Measurements from ENCODE around the gene GDPD5. TPM values are rescaled to one million over a fixed set of nuclear protein-coding genes. Genes with fewer than 3 reads are reported as not detected.

GDPD5 gene
- total RNA-seq, 1 experiment from 2014 or later: 6.8 TPM

DNA sequence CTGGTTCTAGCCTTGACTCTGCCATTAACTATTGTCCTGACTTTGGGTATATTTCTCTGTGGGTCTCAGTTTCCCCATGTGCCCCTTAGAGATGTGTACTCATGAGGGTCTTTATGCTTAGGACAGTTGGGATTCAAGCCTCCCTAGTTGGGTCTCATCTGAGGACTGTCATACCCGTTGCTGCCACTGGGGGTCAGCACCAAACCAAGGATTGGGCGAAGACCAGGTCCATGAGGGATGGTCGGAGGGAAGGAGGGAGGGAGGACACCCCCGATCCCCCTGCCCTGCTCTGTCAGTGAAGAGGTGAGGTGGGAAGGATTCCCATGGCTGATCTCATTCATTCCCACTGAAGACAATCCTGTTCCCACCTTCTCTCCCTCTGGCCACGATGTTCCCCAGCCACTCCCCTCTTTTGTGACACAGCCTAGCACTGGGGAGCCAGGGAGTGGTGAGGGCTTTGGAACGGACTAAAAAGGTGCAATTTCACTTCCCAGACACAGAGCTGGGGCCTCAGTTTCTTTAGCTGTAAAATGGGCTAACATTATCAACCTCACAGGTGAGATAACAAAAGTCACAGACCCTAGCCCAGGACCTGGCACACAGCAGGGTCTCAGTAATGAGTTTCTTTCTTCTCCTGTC is 80.3 kb downstream of the GDPD5 start:
- DNase-seq (ENCODE audit: low spot score): peak; percentile 53

DNA sequence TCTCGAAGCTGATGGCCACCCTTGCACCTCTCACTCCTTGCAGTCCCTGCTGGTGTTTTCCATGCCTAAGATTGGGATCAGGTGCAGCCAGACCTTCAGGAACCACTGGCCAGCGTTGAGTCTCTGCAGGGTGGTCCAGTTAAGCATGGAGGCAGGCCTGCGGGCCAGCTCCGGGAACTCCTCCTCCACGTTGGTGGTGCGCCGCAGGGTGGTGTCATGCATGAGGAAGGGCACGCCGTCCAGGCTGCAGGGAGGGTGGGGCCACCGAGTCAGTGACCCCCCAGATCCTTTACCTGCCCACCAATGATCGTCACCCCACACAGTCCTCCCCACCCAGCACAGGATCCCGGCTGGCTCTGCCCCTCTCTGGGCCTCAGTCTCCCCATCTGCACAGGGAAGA is 82.7 kb downstream of the GDPD5 start:
- DNase-seq (ENCODE audit: low spot score): no peak

DNA sequence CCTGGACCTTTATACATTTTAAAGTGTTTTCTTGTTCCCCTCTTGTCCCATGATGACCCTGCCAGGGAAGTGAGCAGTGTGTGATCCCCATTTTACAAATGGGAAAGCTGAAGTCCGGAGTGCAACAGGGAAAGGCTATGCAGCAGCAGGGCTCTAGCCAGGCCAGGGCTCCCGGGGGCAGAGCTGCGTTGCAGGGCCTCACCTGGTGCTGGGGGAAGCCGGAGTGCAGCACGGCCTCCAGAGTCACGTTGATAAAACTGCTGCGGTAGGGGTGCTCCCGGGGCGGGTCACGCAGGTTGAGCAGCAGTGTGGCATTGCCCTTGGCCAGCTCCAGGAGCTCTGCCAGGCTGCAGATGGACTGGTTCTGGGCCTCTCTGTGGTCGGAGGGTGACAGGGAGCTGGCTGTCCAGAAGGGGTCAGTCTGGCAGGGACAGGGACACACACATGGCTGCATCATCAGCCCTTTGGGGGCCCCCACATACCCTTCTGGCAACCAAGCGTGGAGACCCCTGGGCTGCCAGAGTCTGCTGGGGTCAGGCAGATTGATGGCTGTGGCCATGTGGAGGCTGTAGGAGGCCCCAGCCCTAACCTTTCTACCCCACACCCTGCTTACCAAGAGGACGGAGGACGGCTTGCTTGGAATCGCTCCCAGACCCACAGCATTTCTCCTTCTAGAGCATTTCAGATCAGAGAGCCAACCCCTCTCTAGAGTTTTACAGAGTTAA is 83.4 kb downstream of the GDPD5 start:
- no peak for DNase-seq (ENCODE audit: low spot score)

DNA sequence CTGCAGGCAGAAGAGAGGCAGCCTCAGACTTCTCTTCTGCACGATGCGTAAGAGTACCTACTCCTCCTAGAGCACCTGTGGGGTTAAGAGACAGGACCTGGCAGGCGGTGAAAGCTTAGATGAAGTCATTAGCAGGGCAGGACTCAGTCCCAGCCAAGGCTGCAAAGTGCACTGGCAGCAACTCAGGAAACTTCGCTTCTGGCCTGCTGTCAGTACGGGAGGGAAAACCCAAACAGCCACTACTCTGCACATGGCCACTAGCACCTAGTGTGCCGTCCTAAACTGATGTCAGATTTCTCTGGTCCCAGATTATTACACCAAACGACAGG is 84.0 kb downstream of the GDPD5 start:
- no peak for DNase-seq (ENCODE audit: low spot score)

DNA sequence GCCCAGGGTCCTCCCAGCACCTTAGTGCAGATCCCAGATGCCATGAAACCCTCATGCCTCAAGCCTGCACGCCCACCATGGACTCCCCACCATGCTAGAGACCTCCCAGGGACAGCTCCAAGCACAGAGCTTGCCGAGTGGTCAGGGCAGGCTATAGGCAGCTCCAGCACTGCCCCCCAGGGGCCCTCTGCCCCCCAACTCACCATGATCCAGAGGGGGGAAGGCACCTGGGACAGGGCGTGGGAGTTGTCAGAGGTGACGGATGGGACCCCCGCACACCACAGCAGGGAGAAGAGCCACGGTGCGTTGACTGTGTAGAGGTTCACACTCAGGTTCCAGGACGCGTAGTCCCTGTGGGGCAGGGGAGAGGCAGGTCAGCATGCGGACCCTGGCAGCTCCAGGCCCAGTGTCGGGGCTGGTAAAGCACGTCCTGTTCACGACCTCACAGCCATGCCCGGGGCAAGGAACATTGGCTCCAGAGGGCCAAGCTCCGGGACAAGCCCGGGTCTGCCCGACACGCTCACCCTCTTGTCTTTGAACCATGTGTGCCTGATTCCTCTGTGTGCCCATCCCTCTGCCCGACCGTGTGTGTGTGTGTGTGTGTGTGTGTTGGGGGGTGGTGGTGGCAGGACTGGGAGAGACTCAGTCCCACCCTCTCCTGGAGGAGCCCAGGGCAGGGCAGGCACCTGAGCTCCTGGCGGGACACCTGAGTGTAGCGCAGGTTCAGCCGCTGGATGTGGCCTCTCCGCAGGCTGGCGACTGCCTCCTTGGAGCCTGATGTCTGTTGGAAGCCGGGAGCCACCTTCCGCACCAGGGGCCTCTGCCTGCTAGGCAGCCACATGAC is 84.6 kb downstream of the GDPD5 start:
- no peak for DNase-seq (ENCODE audit: low spot score)

DNA sequence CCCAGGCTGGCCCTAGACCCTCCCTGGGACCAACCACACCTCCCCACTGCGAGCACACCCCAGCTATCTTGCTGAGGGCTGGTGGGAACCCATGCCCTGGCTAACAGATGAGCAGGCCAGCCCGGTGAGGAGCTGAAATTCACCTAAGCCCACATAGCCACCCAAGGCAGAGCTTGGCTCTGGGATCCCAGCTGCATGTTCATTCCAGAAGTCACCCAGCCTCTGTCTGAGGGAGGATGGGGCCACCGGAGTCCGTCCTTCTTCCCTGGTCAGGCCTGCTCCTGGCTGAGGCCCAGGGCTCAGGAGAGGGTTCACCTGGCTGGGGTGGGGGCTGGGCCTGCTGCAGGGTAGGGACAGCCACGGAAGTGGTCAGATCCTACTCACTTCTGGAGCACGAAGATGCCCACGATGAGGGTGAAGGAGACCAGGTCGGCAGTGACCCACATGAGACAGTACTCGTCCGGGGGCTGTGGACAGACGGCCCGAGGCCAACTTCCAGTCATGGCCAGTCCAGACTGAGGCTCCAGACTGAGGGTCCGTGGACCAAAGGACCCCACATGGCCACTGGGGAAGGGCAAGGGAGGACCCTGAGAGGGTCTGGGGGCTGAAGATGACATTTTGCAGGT is 86.1 kb downstream of the GDPD5 start:
- DNase-seq (ENCODE audit: low spot score): no peak

DNA sequence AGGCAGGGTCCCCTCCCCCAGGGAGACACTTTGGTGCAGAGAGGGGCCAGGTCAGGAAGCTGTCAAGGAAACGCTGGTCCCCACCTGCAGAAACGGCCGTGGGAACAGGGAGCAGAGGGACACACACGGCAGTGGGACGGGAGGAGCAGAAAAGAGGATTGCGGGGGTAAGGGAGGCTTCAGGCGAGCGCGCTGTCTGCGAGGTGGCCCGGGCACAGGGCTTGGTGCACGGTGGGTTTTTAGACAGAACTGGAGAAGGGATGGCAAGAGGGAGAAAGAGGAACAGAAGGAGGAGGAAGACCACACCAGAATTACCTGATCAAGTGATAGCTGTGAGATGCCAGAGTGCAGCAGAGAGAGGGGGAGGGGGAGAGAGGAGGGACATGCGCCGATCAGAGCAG is 86.7 kb downstream of the GDPD5 start:
- no peak for DNase-seq (ENCODE audit: low spot score)

DNA sequence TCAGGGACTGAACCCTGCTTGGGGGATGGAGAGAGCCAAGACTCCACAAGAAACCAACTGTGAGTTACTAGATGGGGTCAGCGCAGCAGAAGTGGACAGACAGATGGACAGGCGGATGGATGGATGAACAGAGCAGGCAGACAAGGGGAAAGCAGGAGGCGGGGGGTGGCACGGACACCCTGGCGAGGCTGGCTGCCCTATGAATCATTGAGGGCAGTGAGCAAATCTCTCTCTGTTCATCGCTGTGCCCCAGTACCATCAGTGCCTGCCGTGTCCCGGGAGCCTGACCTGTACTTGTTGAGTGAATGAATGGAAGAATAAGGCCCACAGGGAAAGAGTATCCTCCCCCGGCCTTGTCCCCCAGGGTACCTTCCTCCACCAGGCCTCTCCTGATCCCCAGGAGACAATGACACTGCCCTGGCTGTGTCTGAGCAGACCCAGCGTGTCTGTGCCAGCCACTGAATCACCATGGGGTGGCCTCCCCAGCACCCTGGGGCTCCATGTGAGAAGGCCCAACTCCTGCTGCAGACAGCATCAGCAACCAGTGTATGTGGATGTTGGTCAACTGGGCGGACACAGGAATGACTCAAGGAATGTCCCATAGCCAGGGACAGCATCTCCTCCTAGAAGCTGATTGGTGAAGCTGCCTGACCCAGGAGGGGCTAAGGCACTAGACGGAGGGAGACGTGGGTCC is 87.6 kb downstream of the GDPD5 start:
- DNase-seq (ENCODE audit: low spot score): no peak

DNA sequence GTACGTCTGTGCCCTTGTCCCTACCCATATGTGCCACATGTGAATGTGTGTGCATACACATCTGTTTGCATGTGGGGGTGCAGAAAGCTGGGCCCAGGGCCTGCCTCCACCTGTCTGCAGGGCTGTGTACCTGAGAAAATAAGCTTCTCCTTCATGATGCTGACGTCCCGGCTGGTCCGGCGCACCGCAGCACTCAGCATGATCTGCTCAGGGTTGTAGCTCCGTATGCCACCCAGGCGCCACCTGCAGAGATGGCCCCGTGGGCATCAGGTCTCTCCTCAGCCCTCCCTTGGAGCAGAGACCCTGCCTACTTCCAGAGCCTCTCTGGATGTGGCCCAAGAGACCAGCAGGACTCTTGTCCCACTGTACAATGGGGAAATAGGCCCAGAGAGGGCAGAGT is 88.9 kb downstream of the GDPD5 start:
- DNase-seq (ENCODE audit: low spot score): no peak

DNA sequence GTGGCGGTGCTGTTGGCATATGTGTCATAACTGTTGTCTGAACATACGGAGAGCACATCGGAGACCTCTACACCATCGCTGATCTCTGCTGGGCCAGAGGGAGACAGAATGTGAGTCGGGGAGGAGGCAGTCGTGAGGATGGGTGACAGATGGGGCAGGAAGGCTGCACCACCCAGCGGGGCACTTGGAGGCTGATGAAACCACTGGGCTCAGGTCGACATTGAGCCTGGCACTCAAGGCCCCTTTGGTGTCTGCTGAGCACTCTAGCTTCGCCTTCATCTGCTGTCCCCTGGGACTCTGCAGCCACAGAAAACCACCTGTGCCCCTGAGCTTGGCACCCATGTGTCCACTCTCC is 90.2 kb downstream of the GDPD5 start:
- no peak for DNase-seq (ENCODE audit: low spot score)

DNA sequence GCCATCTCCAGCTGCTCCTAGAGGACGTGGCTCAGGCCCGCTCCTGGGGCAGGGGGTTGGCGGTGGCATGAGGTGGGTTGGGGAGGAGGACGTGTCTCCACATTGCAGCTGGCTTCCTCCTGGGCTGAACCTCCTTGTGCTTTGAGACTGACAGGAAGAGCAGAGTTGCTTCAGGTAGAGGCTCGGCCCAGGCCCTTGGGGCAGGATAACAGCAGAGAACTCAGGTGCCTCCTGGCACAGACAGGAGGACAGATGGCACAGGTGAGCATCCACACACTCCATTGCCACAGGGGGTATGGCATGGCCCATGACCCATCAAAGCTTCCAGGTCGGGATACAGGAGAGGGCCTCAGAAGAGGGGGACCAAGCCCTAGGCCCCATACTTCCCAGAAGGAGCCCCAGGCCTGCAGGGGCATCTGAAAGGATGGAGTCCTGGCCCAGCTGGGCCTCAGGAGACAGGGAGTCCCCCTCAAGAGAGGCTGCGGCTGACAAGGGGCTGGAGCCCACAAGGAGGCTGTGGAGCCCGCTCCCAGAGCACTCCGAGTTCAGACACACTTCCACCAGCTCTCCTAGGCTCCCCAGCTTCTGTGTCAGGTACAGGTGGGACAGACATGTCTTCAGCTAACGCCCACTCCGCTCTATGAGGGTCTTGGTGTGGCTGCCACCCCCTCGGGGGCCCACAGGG is 90.7 kb downstream of the GDPD5 start:
- no peak for DNase-seq (ENCODE audit: low spot score)

DNA sequence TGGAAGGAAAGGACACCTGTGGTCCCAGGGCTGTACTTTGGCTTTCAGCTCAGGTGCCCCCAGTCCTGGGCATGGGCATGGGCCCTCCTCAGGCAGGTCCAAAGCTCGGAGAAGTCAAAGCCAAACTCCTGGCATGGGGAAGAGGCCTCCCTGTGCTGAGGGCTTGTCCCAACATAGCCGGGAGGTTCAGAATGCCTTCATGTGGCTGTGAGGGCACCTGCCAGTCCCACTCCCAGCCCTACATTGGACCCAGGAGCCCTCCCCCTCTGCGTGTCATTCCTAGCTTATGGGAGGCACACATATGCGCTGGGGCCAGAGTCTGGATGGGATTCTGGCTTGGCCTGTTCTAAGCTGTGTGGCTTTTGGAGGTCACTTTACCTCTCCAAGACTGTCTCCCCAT is 91.7 kb downstream of the GDPD5 start:
- DNase-seq (ENCODE audit: low spot score): no peak

DNA sequence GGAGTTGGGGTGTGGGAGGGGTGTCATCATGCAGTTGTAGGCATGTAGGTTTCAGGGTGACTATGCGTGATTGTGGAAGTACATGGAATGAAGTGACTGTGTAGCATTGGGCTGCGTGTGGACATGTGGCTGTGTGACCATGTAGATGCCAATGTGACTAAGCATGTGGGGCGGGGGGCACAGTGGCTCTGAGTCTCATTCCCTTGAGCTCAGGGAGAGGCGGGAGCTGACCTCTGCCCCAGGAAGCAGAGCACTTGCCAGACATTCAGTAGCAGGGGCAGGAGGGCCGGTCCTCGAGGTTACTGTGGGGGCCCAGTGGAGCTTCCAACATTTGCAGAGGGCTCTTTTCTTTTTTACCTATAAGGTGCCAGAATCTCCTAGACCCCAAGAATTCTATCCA is 92.3 kb downstream of the GDPD5 start:
- DNase-seq (ENCODE audit: low spot score): no peak

DNA sequence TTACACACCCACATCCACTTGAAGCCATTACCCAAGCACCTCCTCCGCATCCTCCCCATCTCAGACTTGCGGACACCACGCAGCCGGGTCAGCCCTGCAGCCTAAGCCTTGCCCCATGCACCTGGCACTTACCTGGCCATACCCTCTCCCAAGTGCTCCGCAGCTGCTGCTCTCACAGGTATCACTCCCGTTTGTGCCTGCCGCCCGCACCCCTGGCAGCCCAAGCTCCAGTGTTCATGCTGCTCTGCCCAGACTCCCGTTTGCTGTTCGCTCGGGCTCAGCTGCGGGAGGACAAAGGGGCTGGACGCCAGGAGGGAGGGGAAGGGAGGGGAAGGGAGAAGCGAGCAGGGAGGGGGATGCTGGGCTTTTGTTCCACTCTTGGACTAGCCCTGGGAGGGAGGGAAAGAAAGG is 92.8 kb downstream of the GDPD5 start, which contains the start of gene KLHL35:
Gene KLHL35 (minus strand): TSS at position 293 of the 411 bp plus-strand sequence. CDS start 2,574 bp downstream, outside the sequence.
- no peak for DNase-seq (ENCODE audit: low spot score)

DNA sequence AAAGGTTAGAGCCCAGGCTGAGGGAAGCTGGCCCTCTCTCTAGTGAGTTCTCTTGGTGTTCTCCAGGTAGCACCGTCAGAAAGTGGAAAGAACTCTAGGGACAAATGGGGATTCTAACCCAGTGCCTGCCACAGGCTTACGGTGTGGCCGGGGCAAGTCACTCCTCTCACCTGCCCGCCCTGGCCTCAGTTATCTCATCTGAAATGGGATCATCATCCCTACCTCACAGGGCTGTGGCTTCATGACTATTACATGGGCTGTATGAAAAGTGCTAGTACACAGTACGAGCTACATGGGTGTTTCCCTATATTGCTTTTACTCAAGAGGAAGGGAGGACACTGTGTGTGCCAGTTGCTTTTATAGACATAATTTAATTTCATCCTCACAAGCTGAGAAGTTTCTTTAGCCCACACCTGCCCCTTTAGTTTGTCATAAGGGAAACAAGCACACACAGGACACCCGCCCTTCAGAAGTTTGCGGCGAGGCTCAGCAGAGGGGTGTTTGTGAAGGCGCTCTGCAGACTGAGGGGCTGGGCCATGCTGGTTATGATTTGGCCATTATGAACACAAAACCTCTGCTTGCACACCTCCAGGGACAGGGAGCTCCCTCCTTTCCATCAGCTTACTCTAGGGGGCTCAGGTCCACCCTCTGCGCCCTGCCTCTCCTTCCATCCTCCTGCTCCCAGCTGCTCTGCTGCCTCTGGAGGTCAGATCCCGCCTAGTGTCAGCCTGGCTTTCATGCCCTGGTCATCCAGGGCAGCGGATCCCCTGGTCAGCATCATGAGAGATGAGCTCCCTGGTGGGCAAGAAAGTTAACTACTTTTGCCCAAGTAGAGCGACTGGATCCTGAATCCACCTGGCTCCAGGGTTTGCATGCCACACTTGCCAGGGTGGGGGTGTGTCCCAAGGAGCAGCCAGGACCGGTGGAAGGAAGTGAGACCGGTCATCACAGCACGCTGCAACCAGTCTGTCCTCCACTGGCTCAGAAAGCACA is 93.9 kb downstream of the GDPD5 start:
- DNase-seq (ENCODE audit: low spot score): no peak

DNA sequence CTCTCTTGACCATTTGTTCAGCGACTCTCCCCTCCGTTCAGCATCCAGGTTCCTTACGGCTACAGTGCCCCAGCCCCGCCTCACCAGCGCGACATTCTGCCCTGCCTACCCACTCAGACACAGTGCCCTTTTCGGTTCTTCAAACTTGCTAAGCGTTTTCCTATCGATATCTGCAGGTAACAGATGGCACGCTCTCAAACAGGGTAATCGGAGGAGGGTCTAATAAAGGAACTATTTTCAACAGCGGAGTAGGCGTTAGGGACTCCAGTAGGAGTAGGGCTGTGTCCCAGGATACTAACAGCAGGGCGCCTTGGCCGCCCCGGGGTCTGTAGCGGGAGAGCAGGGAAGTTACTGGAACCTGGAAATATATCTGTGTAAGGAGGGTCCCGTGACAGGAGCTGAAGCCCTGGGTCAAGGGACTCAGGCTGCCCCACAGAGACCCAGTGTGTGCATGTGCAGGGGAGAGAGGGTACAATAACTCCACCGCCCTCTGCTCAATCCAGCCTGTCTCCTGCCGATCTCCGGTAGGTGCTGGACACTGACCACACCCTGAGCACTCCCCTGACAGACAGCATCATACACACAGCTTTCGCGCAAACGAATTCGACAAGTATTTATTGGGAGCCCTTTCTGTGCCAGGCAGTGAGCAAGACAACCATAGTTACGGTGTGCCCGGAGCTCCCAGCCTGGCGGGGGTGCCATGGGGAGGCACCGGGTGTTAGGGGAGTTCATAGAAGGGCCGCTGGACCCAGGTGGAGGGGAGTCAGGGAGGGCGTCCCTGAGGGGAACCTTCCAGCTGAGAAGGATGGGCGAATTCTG is 94.8 kb downstream of the GDPD5 start:
- DNase-seq (ENCODE audit: low spot score): no peak

DNA sequence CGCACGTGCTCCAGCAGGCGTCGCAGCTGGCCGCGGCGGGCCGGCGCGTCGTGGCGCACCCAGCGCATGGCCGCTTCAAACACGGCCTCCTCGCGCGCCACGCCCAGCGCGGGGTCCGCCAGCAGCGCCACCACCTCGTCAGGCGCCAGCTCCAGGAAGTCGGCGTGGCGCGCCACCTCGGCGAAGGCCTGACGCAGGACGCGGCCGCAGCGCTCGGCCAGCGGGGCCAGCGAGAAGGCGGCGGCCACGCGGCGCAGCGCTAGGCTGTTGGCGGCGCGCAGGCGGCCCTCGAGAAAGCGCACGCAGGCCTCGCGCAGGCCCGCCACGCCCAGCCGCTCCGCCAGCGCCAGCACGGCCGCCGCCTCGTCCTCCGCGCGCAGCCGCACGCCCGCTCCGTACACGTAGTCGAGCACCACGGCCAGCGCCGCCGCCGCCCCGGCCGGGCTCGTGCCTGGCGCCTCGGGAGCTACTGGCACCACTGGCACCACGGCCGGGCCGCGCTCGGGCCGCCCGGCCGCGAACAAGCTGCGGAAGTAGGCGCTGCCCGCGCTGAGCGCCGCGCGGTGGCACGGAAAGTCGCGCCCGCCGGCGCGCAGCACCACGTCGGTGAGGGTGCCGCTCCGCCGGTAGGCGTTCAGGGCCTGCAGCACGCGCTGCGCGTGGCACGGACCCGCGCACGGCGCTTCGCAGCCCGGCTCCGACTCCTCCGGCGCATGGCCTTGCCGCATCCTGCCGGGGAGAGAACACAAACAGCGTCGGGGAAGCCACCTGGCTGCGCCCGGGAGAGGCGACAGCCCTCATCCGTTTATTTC is 95.6 kb downstream of the GDPD5 start:
- no peak for DNase-seq (ENCODE audit: low spot score)

DNA sequence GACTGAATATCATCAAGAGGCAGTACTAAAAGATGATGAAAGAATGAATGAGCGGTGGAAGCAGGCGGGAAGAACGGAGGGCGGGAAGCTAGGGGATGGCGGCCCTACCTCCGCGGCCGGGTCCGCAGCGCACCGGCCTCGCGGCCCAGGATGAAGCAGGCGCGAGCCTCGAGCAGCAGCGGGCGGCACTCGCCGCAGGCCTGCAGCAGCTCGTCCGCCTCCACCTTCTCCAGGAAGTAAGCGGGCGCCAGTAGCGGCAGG is 96.2 kb downstream of the GDPD5 start:
- DNase-seq (ENCODE audit: low spot score): no peak
